ENCODE data around the gene MYH7. TPM values are rescaled to one million over a fixed set of nuclear protein-coding genes. Genes with fewer than 3 reads are reported as not detected.

The MYH7 gene
- polyA plus RNA-seq, 1 donor (not counting 4 experiments of a cell fraction or from before 2014, with no cell fraction given) = not detected

GRCh38 chr14:23406244-23406643, 29.2 kb downstream of the MYH7 start:
- TF ChIP-seq EZH2 (IDR thresholded peaks at IDR 0.05; ENCODE audit: low read length) (no peak), CTCF (optimal IDR thresholded peaks at IDR 0.05 in 1 of 3, IDR thresholded peaks at IDR 0.05 in 1 of 3, conservative IDR thresholded peaks at IDR 0.05 in 1 of 3; ENCODE audit: extremely low read depth in 1 of 3, insufficient read depth in 2 of 3, low read length in 3 of 3) (no peak)
- dilution Hi-C loops (cut with MboI; ENCODE audit: extremely low pct_ligation_motif_present, low sequenced_read_pairs) = no loop called here
- Histone ChIP-seq H3K4me1 (ENCODE audit: control insufficient read depth, extremely low read depth, insufficient read depth, low read length) (no peaks in the 10 kb centered on the region), H3K79me2 (ENCODE audit: control insufficient read depth, insufficient read depth, low read length) (no peaks in the 10 kb centered on the region), H4K20me1 (ENCODE audit: control insufficient read depth, extremely low read depth, insufficient read depth, low read length) (no peaks in the 10 kb centered on the region), H3K9ac (ENCODE audit: control insufficient read depth, extremely low read depth, insufficient read depth, low read length) (no peak overlapping the region), H3K4me3 (ENCODE audit: control insufficient read depth in 2 of 3, extremely low read depth in 1 of 3, insufficient read depth in 2 of 3, low read depth in 1 of 3, low read length in 3 of 3) (no peak overlapping the region), H3K36me3 (ENCODE audit: control insufficient read depth in 2 of 2, extremely low read depth in 1 of 2, insufficient read depth in 2 of 2, low read length in 2 of 2) (no peaks in the 10 kb centered on the region), H2AFZ (ENCODE audit: control insufficient read depth, low read length) (no peak overlapping the region), H3K9me1 (ENCODE audit: control insufficient read depth, extremely low read depth, insufficient read depth, low read length) (no peaks in the 10 kb centered on the region), H3K27me3 (ENCODE audit: control insufficient read depth, extremely low read depth, insufficient read depth, low read length) (peaks cover 12% of the 10 kb centered on the region), H3K9me3 (ENCODE audit: control insufficient read depth, low read depth, low read length) (no peaks in the 10 kb centered on the region), H3K27ac (ENCODE audit: control insufficient read depth, insufficient read depth, low read length) (no peak overlapping the region), H3K4me2 (ENCODE audit: control insufficient read depth, extremely low read depth, insufficient read depth, low read depth, low read length) (no peak overlapping the region)
- DNase-seq (ENCODE audit: low read depth, low spot score) = no peak
- FAIRE-seq = no peak

GRCh38 chr14:23405516-23406025, 29.9 kb downstream of the MYH7 start:
- Histone ChIP-seq H3K27ac (ENCODE audit: control insufficient read depth, insufficient read depth, low read length) (no peak overlapping the region), H3K9me1 (ENCODE audit: control insufficient read depth, extremely low read depth, insufficient read depth, low read length) (no peaks in the 10 kb centered on the region), H3K27me3 (ENCODE audit: control insufficient read depth, extremely low read depth, insufficient read depth, low read length) (peaks cover 12% of the 10 kb centered on the region), H3K9me3 (ENCODE audit: control insufficient read depth, low read depth, low read length) (no peaks in the 10 kb centered on the region), H3K4me2 (ENCODE audit: control insufficient read depth, extremely low read depth, insufficient read depth, low read depth, low read length) (no peak overlapping the region), H3K9ac (ENCODE audit: control insufficient read depth, extremely low read depth, insufficient read depth, low read length) (no peak overlapping the region), H3K4me1 (ENCODE audit: control insufficient read depth, extremely low read depth, insufficient read depth, low read length) (no peaks in the 10 kb centered on the region), H3K36me3 (ENCODE audit: control insufficient read depth in 2 of 2, extremely low read depth in 1 of 2, insufficient read depth in 2 of 2, low read length in 2 of 2) (no peaks in the 10 kb centered on the region), H3K4me3 (ENCODE audit: control insufficient read depth in 2 of 3, extremely low read depth in 1 of 3, insufficient read depth in 2 of 3, low read depth in 1 of 3, low read length in 3 of 3) (no peak overlapping the region), H4K20me1 (ENCODE audit: control insufficient read depth, extremely low read depth, insufficient read depth, low read length) (no peaks in the 10 kb centered on the region), H3K79me2 (ENCODE audit: control insufficient read depth, insufficient read depth, low read length) (no peaks in the 10 kb centered on the region), H2AFZ (ENCODE audit: control insufficient read depth, low read length) (no peak overlapping the region)
- DNase-seq (ENCODE audit: low read depth, low spot score) (no peak), FAIRE-seq (no peak)
- dilution Hi-C loops (cut with MboI; ENCODE audit: extremely low pct_ligation_motif_present, low sequenced_read_pairs) = no loop called here
- TF ChIP-seq EZH2 (IDR thresholded peaks at IDR 0.05; ENCODE audit: low read length) (no peak), CTCF (optimal IDR thresholded peaks at IDR 0.05 in 1 of 3, IDR thresholded peaks at IDR 0.05 in 1 of 3, conservative IDR thresholded peaks at IDR 0.05 in 1 of 3; ENCODE audit: extremely low read depth in 1 of 3, insufficient read depth in 2 of 3, low read length in 3 of 3) (no peak)
